ENCODE data around the gene GAS6.

DNA sequence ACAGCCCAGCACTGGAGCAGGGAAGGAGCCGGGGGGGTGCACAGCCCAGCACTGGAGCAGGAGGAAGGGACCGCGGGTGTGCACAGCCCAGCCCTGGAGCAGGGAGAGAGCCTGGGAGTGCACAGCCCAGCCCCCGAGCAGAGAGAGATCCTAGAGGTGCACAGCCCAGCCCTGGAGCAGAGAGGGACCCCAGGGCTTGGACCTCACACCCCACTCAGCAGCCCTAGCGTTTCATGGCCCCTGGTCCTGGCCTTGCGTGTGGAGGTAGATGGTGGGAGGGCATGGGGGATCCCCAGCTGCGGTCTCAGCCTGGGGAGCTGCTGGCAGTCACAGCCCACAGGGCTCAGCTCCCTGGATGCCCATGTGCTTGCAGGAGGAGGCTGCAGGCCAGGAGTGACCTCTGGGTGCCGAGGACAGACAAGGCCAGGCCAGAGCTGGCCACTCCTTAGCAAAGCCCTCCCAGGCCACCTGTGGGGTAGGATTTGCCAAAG is 25.1 kb downstream of the GAS6 start:
- TF ChIP-seq, protein P1, sequence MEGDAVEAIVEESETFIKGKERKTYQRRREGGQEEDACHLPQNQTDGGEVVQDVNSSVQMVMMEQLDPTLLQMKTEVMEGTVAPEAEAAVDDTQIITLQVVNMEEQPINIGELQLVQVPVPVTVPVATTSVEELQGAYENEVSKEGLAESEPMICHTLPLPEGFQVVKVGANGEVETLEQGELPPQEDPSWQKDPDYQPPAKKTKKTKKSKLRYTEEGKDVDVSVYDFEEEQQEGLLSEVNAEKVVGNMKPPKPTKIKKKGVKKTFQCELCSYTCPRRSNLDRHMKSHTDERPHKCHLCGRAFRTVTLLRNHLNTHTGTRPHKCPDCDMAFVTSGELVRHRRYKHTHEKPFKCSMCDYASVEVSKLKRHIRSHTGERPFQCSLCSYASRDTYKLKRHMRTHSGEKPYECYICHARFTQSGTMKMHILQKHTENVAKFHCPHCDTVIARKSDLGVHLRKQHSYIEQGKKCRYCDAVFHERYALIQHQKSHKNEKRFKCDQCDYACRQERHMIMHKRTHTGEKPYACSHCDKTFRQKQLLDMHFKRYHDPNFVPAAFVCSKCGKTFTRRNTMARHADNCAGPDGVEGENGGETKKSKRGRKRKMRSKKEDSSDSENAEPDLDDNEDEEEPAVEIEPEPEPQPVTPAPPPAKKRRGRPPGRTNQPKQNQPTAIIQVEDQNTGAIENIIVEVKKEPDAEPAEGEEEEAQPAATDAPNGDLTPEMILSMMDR (IDR thresholded peaks at IDR 0.05), result no peak
- no peak for TF ChIP-seq POLR2A (IDR thresholded peaks at IDR 0.05)

Data from uterus (tissue), 2 donors.